Measurements from ENCODE around the gene CSNK1G3.
"Not testable (repeated sequence)": the region's sequence is repeated elsewhere in the genome, so short reads cannot be mapped to it uniquely, and the experiment has no call there.

CSNK1G3 gene

DNA sequence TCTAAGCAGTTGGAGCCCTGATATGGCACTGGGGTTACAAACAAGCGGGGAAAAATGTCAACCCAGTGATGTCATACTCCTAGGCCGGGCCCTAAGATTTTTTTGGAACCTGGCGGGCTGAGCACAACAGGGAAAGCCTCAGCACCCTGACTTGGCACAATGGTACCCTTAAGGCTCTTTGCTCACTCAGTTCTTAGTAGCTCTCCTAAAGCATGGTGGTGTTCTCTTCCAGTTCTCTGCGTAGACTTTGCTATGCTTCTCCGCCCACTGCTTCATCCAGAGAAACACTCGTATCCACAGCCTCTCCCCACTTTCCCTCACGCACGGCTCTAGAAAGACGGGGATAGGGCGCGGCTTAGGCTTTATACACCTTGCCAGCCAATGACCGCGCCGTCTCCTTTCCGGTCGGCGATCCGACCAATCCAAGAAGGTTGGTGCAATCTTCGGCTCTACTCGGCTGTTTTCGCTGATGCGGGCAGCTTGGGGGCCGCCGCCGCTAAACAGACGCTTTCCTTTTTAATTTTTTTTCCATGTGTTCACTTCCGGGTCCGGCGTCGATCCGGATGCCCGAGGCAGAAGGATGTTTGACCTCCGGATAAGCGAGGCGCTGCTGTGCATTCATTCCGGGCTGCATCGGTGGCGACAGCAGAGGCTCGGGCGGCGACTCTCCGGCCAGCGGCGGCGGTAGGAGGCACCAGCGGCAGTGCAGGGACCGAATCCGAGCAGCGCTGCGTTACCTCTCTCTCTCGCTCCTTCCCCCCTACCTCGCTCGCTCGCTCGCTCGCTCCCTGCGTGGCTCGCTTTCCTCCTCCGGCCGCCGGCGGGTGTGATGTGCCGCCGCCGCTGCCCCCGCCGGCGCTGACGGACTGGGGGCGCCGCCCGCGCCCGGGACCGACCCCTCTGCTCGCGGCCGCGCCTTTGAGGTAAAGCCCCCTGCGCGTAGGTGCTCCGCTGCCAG lies at the start of gene CSNK1G3:
Gene CSNK1G3, plus strand, starts transcription at position 530 of the 958 bp plus-strand sequence. CDS start 33,487 bp downstream, outside the sequence.
- peak; percentile 85 to 87 for DNase-seq

DNA sequence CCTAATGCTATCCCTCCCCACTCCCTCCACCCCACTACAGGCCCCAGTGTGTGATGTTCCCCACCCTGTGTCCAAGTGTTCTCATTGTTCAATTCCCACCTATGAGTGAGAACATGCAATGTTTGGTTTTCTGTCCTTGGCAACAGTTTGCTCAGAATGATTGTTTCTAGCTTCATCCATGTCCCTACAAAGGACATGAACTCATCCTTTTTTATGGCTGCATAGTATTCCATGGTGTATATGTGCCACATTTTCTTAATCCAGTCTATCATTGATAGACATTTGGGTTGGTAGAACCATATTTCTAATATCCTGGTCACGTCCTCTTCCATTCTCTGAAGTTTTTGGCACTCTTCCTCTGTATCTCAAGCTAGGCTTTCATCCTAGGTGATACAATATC lies 45.1 kb upstream of the CSNK1G3 start:
- DNase-seq, result not testable (repeated sequence)

DNA sequence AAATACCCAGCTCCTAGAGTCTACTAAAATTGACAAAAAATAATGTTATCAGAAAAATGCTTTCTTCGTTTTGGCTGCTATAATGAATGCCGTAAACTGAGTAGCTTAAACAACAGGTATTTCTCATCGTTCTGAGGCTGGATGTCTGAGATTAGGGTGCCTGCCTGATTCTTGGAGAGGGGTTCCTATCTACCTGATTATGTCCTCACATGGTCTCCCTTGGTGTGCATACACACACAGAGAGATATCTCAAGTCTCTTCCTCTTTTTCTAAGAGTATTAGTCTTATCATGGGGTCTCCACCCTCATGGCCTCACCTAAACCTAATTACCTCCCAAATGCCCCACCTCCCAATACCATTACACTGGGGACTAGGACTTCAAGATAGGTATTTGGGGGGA lies 40.6 kb upstream of the CSNK1G3 start:
- no peak for DNase-seq

DNA sequence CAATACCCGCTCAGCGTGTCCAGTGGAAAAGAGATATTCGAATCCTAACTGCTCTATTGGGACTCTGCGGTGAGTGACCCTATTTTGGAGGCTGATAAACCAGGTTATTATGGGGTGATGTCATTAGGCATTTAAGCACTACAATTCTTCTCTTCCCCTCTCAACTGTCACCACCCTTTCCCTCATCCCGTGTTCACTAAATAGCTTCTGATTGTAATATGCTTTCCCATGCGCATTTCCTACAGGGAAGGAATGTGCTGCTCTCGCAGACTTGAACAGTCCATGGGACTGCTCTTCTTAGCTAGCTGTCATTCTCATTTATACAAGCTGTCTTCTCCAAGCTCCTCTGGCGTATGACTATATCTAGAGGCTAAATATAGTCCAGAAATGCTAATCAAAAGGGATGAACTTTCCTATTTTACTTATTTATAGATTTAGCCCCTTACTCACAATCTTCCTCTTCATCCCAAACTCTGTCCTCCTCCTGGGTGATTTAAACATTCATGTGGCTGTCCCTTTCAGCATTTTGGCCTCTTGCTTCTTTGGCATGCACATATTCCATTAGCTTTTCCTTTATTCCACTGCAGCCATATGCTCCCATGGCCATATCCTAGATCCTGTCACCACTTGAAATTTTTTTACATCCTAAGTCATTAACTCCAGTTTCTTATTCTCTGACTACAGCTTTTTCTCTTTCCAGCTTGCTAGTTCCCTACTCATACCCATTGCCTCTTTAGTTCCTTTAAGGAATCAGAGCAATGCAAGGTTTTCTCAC lies 39.6 kb upstream of the CSNK1G3 start:
- DNase-seq, result no peak

DNA sequence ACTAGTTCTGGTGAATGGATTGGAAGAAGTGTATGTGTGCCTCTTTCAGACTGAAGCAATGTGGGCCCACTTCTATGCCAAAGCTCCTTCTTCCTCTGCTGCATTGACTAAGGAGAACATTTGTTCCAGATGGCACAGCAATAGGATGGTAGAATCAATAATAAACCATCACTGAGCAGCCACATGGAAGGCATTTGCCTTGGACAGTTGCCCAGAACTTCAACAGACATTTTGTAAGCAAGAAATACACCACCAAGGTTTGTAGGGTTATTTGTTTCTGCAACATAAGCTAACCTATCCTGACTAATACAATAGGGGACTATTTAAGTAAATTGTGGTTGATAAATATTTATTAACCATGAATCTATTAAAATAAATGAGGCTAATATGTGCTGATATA lies 37.7 kb upstream of the CSNK1G3 start:
- DNase-seq, result no peak

DNA sequence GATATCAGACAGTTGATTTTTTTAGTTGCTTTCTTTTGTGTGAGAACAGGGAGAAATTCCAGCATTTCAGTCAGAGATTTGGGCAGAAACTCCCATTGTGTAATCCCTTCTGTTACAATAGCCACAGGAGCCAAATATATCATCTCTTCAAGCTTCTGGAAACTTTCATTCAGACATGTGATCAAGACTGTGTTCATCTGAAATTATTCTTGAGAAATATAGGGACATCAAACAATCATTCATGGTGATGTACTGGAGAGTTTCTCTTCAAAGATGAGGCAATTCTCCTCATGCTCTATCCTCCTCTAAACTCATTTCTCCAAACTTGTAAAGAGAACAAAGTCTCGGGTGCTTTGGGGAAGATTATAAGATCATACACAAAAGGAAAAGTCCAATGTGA lies 35.2 kb upstream of the CSNK1G3 start:
- DNase-seq, result no peak

DNA sequence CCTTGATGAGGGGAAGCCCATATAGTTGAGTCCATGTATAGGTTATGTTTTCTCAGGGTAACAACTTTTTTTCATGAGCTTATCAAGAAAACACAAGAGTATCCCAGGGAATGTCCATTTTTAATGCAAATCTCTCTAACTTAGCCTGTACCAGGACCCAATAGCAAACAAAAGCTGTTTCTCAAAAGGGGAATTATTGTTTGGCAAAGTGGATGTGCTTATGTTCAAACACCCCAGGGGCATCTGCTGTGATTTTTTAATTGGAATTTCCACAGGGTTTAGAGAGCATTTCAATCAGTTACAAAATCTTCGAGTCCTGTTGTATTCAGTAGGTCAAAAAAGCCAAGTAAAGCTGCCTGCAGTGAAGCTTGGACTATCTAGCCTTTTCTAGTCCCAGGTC lies 33.4 kb upstream of the CSNK1G3 start:
- no peak for DNase-seq

DNA sequence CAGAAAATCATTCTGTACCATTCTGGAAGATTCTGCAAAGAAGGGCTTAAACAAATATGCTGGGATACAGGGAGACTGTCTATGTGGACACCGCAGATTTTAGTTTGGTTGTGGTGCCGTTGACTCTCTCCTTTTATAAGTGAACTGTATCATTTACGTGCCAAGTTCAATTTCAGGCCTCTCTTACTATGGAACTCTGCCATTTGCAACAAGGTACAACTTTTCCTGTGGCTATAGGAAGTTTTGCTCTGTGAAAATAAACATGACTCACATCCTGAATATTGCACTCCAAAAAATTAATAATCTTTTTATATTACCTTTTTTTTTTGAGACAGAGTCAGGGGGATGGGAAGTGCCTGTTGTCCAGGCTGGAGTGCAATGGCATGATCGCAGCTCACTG lies 29.7 kb upstream of the CSNK1G3 start:
- no peak for DNase-seq

DNA sequence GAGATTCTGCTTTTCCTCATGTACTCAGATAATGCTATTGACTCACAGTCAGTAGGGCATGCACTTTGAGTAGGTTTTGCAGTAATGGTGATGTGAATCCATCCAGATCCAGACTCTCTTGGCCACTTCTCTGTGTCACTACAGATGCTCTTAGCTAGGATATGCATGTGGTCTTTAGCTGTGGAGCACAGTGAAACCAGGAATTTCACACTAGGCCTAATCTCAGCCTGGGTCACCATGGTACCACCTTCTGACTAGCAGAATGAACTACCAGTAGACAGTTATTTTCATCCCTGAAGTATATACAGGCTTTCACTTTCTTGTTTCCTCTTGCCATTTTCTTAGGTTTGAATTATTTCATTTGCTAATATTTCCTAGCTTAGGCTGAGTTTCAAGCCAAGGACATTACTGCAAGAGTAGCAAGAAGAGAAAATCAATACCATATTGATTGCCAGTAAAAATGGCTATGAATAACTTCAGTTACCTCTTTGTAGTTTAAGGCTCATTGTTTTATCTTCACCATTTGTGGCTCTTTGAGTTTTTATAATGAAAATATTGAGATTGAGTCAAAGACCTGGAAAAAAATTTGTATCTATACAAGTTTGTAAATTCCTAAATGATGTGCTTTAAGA lies 28.4 kb upstream of the CSNK1G3 start:
- no peak for DNase-seq

DNA sequence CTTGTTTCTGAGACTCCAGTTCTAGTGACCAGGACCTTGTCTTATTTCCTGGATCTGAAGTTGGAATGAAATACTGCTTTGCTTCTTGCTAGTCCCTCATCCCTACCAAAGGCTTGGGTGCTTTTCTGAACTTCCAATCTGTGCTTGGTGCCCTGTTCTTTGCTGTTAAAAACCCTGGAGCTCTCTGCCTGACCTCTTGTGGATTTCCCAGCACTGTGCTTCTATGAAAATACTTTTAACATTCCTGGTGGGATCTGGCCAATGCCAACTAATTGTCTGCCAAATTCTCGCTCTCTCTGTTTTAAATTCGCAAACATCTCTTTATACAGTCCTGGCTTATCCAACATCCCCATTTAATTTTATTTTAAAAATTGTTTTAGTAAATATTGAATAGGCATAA lies 26.7 kb upstream of the CSNK1G3 start:
- DNase-seq, result no peak

DNA sequence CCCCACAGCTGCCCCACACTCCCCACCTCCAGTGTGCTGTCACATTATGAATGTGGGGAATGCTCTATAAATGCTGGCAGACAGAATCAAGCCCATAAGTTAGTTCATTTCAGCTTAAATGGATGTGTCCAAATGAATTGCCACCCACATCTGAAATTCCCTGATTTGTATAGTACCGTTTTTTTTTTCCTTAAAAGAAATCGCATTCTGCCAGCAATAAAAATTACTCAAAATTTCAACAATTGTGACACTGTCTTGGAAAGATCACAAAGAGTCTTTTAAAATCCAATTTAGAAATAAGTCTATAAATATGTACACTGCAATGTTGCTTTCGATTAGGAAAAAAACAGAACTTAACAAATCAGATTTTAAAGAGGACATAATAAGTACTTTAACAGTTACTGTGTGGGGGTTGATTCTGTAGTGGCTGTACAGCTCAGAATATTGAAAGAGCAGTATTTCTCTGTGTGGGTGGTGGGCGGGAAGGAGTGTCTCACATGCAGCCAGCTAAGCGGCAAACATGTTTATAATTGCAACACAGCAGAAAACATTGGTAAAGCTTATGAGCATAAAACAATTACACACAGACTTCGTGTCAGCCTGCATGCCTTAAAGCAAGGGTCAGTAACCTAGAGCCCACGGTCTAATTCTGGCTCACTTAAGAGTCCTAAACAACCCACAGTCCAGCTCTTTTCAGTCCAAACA lies 24.9 kb upstream of the CSNK1G3 start:
- no peak for DNase-seq

DNA sequence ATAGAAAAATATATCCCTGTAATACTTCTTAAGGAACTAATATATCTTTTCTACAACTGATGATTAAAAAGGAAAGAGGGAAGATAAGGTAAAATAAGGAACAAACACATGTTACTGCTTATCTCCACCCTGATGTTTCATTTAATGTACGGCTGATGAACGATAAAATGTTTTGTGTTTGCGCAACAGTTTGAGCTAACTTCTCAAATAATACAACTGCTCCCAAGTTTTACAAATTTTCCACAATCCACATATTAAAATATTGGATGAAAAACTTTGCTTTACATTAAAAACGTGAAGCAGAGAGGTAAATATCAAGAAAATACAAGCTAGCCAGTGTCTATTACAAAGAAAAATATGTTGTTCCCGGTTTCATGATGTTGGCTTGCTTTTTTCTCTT lies 21.0 kb upstream of the CSNK1G3 start:
- DNase-seq, result no peak

DNA sequence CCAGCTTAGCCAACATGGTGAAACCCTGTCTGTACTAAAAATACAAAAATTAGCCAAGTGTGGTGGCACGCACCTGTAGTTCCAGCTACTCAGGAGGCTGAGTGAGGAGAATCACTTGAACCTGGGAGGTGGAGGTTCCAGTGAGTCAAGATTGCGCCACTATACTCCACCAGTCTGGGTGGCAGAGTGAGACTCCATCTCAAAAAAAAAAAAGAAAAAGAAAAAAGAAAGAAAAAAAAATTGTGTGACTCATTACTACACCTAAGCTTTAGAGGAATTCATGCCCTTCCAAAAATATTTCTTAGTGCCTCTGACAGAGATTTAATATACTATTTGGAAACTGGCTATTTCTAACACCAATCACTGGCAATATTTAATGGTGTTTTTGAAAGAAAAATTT lies 16.8 kb upstream of the CSNK1G3 start:
- DNase-seq, result not testable (repeated sequence)

DNA sequence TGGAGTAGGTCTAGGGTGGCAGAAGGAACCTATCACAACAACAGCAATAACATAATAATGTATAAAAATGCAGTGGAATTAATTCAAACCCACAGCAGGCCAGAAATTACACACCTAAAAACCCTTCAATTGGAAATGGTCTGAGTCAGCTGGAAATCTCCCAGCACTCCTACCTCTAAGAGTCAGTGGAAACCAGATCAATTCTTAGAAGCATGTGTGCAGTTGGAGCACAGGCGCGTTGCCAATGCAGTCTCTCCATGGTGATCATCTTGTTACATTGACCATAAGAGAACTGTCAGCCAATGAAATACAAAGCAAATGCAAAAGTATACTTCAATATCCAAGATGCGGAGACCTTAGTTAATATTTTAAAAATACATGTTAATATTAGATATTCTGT lies 15.1 kb upstream of the CSNK1G3 start:
- no peak for DNase-seq

DNA sequence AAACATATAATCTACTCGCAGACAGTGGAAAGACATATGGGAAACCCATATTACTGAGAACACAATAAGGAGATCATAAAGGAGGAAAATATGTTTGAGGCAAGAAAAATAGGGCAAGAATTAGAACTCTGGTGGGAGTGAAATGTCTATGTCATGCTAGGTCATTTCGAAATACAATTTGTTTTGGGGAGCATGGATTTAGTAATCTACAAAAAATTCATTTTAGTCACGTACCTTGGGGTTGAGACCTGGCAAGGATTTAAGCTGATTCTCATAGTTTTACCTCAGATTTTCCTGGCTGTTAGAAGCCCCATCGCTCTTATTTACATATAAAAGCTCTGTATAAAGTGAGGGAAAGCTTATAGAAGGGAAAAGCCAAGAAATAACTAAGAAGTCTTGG lies 11.5 kb upstream of the CSNK1G3 start:
- no peak for DNase-seq

DNA sequence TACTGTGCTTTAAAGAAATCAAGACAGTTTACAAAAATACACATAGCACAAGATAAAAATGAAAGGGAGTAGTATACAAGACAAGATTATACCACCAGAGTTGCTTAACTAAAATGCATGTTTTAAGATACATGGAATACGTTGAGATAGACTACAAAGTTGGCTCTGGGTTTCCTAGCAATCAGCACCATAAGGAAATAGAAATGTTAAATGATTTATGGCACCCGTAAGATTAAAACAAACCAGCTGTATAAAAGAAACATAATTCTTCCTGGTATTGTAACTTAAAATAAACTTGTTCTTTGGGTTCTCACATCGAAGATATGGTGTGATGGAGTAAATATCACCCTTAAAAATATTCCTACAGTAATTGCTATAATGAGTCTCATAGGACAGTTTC lies 9.9 kb upstream of the CSNK1G3 start:
- no peak for DNase-seq

DNA sequence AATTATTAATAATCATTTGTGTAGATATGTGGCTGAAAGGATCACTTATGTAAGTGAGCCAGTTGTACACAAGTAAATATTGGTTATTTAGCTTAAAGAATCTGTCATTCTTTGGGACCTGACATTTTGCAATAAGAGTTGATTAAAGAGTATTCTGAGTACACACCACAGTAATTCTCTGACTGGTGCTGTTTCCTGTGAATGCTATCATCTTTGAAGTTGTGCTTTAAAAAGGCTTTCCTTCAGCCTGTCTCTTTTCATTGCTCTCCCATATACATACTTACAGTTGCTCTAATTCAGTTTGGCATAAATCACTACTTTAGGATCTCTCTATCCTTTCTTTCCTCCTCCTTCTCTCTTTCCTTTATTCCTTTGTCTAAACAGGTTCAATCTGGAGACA lies 8.7 kb upstream of the CSNK1G3 start:
- no peak for DNase-seq

DNA sequence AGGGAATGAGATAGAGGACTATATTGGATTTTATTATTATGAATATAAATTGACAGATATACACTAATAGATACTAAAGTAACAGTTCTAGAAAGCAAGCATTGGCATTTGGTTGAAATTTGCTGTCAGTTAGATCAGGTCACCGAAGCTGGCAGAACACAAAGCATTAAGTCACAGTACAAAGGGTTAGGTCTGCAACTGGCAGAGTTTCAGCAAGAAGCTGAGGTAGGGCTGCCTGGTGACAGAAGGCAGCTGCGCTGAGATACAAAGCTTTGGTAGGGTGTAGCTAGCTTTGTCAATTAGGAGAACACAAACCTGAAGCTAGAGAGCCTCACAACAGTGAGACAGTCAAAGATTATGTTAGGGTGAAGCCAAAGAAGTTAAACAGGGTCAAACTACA lies 6.3 kb upstream of the CSNK1G3 start:
- no peak for DNase-seq

DNA sequence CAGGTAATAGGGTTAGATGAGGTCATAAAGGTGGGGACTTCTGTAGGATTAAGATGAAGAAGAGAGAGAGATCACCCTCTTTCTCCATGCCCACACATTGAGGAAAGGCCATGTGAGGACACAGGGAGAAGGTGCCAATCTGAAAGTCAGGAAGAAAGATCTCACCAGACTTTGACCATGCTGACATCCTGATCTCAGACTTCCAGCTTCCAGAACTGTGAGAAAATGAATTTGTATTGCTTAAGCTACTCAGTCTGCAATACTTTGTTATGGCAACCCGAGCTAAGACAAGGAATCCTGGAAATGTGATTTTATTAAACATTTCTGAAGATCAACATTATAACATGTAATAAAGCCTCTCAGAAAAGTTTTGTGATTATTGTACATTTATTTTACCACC lies 3.5 kb upstream of the CSNK1G3 start:
- no peak for DNase-seq

DNA sequence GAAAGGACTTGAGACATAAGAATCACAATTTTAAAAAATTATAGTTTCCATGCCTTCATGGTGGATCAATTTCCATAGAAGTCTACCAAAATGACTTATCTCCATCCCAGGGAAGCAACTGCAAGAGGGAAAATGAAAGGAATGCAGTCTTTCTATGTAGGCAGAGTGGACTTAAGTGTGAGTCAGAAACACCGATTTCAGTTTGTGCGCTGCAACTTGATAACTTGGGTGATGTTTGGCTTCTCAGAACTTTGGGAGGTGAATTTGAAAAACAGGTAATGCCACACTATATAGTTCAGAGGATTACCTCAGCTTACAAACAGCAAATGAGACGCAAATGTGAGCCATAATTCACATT lies 708 bp upstream of the CSNK1G3 start:
- DNase-seq, result no peak

DNA sequence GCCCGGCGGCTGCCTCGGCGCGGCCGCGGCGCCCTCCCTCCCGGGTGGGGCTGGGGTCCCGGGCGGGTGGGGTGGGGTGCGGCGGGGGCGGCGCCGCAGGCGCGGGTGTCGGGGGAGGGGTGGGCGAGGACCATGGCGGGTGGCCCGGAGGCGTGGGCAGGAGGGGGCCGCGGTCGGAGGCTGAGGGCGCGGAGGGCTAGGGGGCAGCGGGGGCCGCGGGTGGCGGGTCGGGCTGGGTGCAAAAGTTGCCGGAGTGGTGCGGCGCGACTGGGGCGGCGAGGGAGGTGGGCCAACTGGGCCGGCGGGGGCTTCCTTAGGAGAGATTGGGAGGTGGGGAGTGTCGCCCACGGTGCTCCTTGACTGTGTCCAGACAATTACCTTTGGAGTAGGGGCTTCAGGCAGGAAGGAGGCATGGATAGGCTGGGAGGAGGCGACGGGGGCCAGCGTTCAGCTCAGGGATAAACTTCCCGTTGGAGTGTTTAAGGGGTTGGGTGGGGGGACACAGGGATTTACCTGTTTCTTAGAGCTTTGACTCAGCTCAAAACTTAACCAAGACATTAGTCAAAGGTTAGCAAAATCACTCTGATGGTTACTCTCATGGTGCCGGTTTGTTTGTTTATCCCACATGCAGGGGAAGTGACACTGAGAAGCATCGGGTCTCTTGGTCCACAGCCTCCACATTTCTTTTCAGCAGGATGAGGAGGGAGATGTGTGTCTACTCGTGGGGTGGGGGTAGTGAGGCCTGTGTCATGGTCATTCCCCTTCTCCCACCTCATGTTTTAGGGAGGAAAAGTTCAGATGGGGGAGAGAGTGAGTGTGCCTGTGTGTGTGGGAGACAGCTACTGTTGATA lies 859 bp downstream of the CSNK1G3 start:
- peak; percentile 25 to 26 for DNase-seq

Measured in activated CD4-positive, alpha-beta T cell treated with anti-CD3 and anti-CD28 coated beads for 4 hours (primary cell).